HG02798 (cell line): ENCODE measurements around the gene TNNI3K.
"Not testable (repeated sequence)": the region's sequence is repeated elsewhere in the genome, so short reads cannot be mapped to it uniquely, and the experiment has no call there.

Experiments used
- ATAC-seq: cut with Tn5 transposase; IDR thresholded peaks from one replicate; pipeline ENCODE4 v1.9.1; 2021; ENCODE audit warnings: mild to moderate bottlenecking; ENCODE audit not compliant: unreplicated experiment, poor library complexity

The TNNI3K gene

DNA sequence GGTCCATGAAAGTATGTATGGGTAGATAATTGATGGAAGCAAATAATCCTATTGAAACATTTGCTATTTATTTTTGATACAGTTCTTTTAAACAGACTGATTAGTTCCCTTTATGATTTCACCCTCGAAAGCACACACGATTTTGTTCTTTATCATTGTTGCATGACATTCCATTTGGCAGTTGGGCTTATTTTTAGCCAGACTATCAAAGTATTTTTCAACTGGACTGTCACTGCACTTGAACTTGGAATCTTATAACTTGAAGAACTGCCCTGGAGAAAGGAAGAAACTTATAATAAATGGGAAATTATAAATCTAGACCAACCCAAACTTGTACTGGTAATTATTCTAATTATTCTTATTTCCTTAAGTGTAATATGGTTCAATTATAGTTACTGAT is at the start of gene TNNI3K:
Gene TNNI3K (plus strand): TSS at position 235 of the 400 bp plus-strand sequence. CDS start 65 bp downstream, at position 300.
- ATAC-seq, result no peak

GRCh38 chr1:74193908-74194307 is 41.3 kb upstream of the TNNI3K start:
- no peak for ATAC-seq

DNA sequence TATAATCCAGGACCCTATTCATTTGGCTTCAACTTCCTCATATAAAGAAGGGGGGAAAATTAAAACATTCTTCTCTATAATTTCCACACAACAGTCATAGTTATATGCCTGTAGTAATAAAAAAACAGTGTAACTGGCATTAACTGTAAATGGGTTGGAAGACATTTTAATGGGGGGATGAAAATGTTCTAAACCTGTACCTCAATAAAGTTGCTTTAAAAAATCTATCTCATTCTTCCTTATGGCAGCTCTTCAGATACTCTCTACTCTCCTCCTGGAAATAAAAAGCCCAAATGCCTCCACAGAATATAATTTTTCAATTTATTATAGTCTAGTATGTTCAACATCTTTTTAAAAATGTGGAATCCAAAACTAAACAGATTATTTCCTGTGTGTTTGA is 39.8 kb upstream of the TNNI3K start:
- ATAC-seq, result no peak

GRCh38 chr1:74197255-74197654 is 37.9 kb upstream of the TNNI3K start:
- ATAC-seq, result no peak

- ATAC-seq, result peak; percentile 95
These were observed 37.3 kb upstream of the TNNI3K start, which contains the start of the genes FPGT and LRRIQ3 for GRCh38 chr1:74197657-74198552. FPGT (plus strand) TSS chr1:74198242; CDS start chr1:74198279, 37 bp downstream. LRRIQ3 (minus strand) TSS chr1:74198176; CDS start chr1:74183684, 14,492 bp downstream.

- no peak for ATAC-seq
These were observed 35.7 kb upstream of the TNNI3K start for GRCh38 chr1:74199504-74199903.

DNA sequence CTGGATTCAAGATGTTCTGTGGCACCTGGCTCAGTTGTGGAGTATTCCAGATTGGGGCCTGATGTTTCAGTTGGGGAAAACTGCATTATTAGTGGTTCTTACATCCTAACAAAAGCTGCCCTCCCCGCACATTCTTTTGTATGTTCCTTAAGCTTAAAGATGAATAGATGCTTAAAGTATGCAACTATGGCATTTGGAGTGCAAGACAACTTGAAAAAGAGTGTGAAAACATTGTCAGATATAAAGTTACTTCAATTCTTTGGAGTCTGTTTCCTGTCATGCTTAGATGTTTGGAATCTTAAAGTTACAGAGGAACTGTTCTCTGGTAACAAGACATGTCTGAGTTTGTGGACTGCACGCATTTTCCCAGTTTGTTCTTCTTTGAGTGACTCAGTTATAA is 29.9 kb upstream of the TNNI3K start:
- ATAC-seq, result no peak

GRCh38 chr1:74215229-74215628 is 20.0 kb upstream of the TNNI3K start:
- ATAC-seq, result no peak

DNA sequence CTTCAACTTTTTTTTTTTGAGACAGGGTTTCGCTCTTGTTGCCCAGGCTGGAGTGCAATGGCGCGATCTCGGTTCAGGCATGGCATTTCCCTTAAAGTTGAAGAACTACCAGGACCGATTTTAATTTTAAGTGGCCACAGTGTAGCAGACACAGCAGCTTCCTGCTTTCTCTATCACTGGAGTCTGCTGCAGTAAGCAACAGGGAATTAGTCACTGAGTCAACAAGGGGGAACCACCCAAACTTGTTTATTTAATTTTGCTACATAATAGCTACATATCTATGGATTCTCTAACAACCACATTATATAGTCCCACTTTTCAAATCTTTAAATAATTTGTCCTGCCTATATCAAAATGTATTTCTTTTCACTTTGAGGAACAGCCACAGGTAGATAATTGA is 12.5 kb upstream of the TNNI3K start:
- no peak for ATAC-seq

DNA sequence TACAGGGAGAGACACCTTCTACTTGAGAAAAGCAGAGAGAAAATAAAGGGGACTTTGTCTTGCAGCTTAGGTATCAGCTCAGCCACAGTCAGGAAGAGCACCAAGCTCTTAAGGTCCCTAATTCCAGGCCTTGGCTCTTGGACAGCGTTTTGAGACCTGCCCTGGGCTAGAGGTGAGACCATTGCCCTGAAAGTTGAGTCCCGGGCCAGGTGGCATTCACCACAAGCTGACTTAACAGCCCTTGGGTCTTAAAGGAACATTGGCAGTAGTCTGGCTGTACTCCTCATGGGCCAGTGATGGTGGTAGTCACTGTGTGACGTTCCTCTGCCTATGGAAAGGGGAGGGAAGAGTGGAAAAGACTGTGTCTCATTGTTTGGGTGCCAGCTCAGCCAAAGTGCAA is 11.7 kb upstream of the TNNI3K start:
- ATAC-seq, result no peak

GRCh38 chr1:74236440-74236839 is 1.3 kb downstream of the TNNI3K start:
- ATAC-seq, result no peak

GRCh38 chr1:74237035-74237434 is 1.8 kb downstream of the TNNI3K start:
- ATAC-seq, result no peak

DNA sequence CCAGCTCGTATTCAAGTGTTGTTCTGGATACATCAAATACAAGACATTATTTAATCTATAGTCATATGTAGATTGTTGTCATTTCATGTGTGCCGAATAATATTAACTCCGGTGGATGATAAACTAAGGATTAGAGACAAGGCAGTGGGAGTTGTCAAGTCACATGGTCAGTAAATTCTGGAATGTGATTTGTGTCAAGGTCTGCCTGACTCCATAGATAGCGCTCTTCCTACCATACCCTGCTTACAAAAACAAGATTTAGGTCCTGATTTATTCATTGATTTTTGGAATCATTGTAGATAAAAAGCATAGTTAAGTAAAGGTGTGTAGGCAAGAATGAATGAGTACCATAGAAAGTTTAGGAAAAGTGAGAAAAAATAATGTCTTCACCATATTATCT is 2.6 kb downstream of the TNNI3K start:
- ATAC-seq, result no peak

DNA sequence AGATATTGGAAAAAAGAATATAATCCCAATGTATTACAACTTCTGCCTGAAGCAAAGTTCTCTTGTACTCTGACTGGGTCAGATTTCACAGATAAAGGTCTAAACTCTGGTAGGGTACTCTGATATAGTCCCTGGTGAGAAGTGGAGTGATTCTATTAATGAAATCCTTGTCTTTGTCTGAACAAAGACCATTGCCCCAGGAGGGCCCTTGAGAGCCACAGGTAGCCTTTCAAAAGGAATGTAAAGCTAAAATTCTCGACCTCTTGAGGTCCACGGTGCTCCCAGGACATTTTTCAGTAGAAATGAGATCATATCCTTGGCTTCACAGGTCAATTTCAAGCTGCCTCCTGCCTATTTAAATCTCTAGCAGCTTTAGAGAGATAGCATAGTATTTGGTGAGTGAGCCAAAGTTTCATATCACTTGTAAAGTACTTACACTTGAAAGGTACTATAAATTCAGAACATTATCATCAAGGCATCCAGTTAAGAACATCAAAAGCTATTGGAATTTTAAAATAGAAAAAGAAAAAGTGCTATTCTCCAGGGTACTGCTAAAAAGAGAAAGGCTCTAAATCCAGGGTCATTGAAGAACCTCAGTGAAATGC is 10.1 kb downstream of the TNNI3K start:
- no peak for ATAC-seq

DNA sequence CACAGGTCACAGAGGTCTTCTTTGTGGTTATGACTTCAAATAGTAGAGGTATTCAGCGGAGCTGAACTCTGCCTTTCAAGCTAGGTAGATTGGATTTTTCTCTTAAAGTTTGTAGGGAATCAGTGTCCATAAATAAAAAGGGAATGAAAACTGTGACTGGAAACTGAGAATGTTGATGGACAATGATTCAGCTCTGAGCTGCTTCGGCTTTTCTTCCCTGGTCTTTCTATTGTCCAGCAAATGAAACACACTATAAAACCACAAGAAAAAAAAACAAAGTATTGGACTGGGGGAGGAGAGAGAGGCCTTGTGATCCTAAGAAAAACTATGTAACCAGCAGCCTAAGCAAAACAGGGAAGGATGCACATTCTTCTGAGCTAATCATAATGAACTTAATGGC is 11.1 kb downstream of the TNNI3K start:
- no peak for ATAC-seq

- no peak for ATAC-seq
These were observed 12.8 kb downstream of the TNNI3K start for GRCh38 chr1:74247881-74248528.

GRCh38 chr1:74253243-74253824 is 18.1 kb downstream of the TNNI3K start:
- not testable (repeated sequence) for ATAC-seq

- ATAC-seq, result no peak
These were observed 30.8 kb downstream of the TNNI3K start for GRCh38 chr1:74266001-74266400.

GRCh38 chr1:74271503-74271902 is 36.3 kb downstream of the TNNI3K start:
- ATAC-seq, result no peak

DNA sequence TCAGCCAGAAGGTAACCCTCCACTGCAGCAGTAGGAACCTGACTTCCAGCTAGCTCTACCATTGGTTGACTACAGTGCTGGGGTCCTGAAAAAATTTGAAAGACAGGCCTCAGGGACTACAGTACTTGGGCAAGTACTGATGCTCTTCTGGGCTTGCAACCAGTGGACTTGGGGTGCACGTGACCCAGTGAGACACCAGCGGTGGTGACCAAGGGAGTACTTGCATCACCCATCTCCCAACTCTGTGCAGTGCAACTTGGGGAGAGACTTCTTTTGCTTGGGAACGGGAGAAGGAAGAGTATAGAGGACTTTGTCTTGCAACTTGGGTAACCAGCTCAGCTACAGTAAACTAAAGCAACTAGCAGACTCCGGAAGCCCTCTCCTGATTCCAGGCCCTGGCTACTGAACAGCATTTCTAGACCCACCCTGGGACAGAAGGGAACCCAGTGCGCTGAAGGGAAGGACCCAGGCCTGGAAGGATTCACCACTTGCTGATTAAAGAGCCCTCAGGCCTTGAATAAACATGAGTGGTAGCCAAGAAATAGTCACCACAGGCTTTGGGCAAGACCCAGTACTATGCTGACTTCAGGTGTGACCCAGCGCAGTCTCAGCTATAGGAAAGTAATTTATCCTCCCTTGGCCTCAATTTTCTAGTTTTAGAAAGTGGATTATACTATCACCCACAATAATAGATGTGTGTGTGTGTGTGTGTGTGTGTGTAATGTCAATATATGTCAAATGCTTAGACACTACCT is 45.6 kb downstream of the TNNI3K start:
- ATAC-seq, result no peak
